ENCODE measurements around the gene HDGF.

DNA sequence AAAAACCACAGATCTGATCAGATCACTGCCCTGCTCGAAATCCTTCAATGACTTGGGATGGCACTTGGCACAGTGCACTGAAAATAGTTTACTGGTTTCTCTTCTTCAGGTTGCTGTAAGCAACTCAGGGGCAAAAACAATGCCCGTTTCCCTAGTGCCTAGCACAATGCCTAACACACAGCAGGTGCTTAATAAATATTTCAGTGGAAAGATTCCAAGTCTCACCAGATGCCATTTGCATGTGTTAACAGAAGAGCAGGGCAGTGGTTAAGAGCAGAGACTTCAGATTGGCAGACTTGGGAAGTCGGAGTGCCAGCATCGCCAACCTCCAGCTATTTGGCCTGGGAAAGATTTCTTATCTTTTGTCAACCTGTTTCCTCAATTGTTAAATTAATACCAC, 34.1 kb downstream of the HDGF start:
- TF ChIP-seq CTCF (conservative IDR thresholded peaks at IDR 0.05 in 1 of 2, IDR thresholded peaks at IDR 0.05 in 1 of 2; ENCODE audit: low read depth in 1 of 2, low read length in 2 of 2), result no peak
- TF ChIP-seq EZH2 (IDR thresholded peaks at IDR 0.05; ENCODE audit: low read length, missing control alignments), result no peak
